ENCODE results near the gene NR2E1. TPM values are rescaled to one million over a fixed set of nuclear protein-coding genes. Genes with fewer than 3 reads are reported as not detected.

Gene NR2E1
- total and polyA plus RNA-seq, 9 donors, result 0.02 TPM; not detected in 8

GRCh38 chr6:108157234-108157980, 8.4 kb upstream of the NR2E1 start:
- intact Hi-C loops (cut with DNase I), result no loop called here
- H3K36me3 ChIP-seq, result no peaks in the 10 kb centered on the region
- peaks cover 5% of the 10 kb centered on the region for H3K4me1 ChIP-seq (ENCODE audit: insufficient read depth)
- peaks cover 0 to 3% of the 10 kb centered on the region in 2 donors for H3K9me3 ChIP-seq
- no peak overlapping the region for H3K27ac ChIP-seq
- no peak for DNase-seq
- H3K4me3 ChIP-seq, result no peak overlapping the region
- WGBS, 3 donors, result 3% methylated on average over 45 to 60 of the region's 60 CpGs
- TF ChIP-seq POLR2A (IDR thresholded peaks at IDR 0.05), result no peak
- no peak for TF ChIP-seq EP300 (IDR thresholded peaks at IDR 0.05)
- TF ChIP-seq CTCF (IDR thresholded peaks at IDR 0.05), result no peak
- H3K27me3 ChIP-seq, result no peaks in the 10 kb centered on the region

GRCh38 chr6:108157981-108158525, 7.8 kb upstream of the NR2E1 start:
- TF ChIP-seq EP300 (IDR thresholded peaks at IDR 0.05) (no peak), CTCF (IDR thresholded peaks at IDR 0.05) (no peak), POLR2A (IDR thresholded peaks at IDR 0.05) (no peak)
- Histone ChIP-seq H3K27ac (no peak overlapping the region), H3K4me1 (ENCODE audit: insufficient read depth) (peaks cover 5% of the 10 kb centered on the region), H3K36me3 (no peaks in the 10 kb centered on the region), H3K4me3 (no peak overlapping the region), H3K27me3 (no peaks in the 10 kb centered on the region), H3K9me3 (peaks cover 0 to 3% of the 10 kb centered on the region in 2 donors)
- intact Hi-C loops (cut with DNase I), result no loop called here
- DNase-seq, result no peak
- 6 to 7% (median 6%) methylated on average over 33 to 38 of the region's 38 CpGs for WGBS, 3 donors

- no peaks in the 10 kb centered on the region for H3K27me3 ChIP-seq
- TF ChIP-seq CTCF (IDR thresholded peaks at IDR 0.05), result no peak
- TF ChIP-seq POLR2A (IDR thresholded peaks at IDR 0.05), result no peak
- no peak for TF ChIP-seq EP300 (IDR thresholded peaks at IDR 0.05)
- no peak for DNase-seq
- H3K4me1 ChIP-seq (ENCODE audit: insufficient read depth), result peaks cover 9% of the 10 kb centered on the region
- intact Hi-C loops (cut with DNase I), result no loop called here
- H3K9me3 ChIP-seq, result peaks cover 0 to 3% of the 10 kb centered on the region in 2 donors
- no peaks in the 10 kb centered on the region for H3K36me3 ChIP-seq
- 13 to 22% (median 17%) methylated on average over 5 of the region's 5 CpGs for WGBS, 3 donors
- H3K4me3 ChIP-seq, result no peak overlapping the region
- no peak overlapping the region for H3K27ac ChIP-seq
Measured at GRCh38 chr6:108159981-108160380, 5.8 kb upstream of the NR2E1 start.

GRCh38 chr6:108161724-108162282, 4.0 kb upstream of the NR2E1 start:
- Histone ChIP-seq H3K9me3 (peaks cover 0 to 3% of the 10 kb centered on the region in 2 donors), H3K4me1 (ENCODE audit: insufficient read depth) (peaks cover 20% of the 10 kb centered on the region), H3K36me3 (no peaks in the 10 kb centered on the region), H3K4me3 (no peak overlapping the region), H3K27me3 (no peaks in the 10 kb centered on the region), H3K27ac (no peak overlapping the region)
- 9 to 13% (median 13%) methylated on average over 3 of the region's 3 CpGs for WGBS, 3 donors
- no peak for DNase-seq
- no peak for TF ChIP-seq POLR2A (IDR thresholded peaks at IDR 0.05)
- no peak for TF ChIP-seq CTCF (IDR thresholded peaks at IDR 0.05)
- TF ChIP-seq EP300 (IDR thresholded peaks at IDR 0.05), result no peak
- intact Hi-C loops (cut with DNase I), result no loop called here
